HG02798 (cell line): ENCODE data around the gene CYP27B1.
A peak's percentile ranks its signal among the peaks of the same experiment; 100 is the strongest.

Source experiments
- ATAC-seq: cut with Tn5 transposase; IDR thresholded peaks from one replicate; pipeline ENCODE4 v1.9.1; 2021; ENCODE audit warnings: mild to moderate bottlenecking; ENCODE audit not compliant: unreplicated experiment, poor library complexity

CYP27B1 gene

GRCh38 chr12:57769594-57769993 is 2.7 kb upstream of the CYP27B1 start:
- no peak for ATAC-seq

GRCh38 chr12:57767876-57768275 is 998 bp upstream of the CYP27B1 start:
- ATAC-seq: no peak

GRCh38 chr12:57767305-57767698 is 424 bp upstream of the CYP27B1 start:
- ATAC-seq: no peak

- no peak for ATAC-seq
Measured at GRCh38 chr12:57765698-57766463, 997 bp downstream of the CYP27B1 start.

GRCh38 chr12:57765003-57765697 is 1.7 kb downstream of the CYP27B1 start:
- peak; percentile 72 for ATAC-seq

- peak; percentile 8 for ATAC-seq
Measured at GRCh38 chr12:57764662-57765002, 2.2 kb downstream of the CYP27B1 start.

- no peak for ATAC-seq
Measured at GRCh38 chr12:57763881-57764661, 2.8 kb downstream of the CYP27B1 start.

- ATAC-seq: no peak
Measured at GRCh38 chr12:57762463-57762862, 4.4 kb downstream of the CYP27B1 start.

GRCh38 chr12:57761391-57761998 is 5.4 kb downstream of the CYP27B1 start:
- no peak for ATAC-seq

GRCh38 chr12:57760347-57760982 is 6.4 kb downstream of the CYP27B1 start:
- no peak for ATAC-seq

- ATAC-seq: no peak
Measured at GRCh38 chr12:57759360-57759980, 7.4 kb downstream of the CYP27B1 start.

GRCh38 chr12:57758552-57759359 is 8.1 kb downstream of the CYP27B1 start:
- no peak for ATAC-seq

- no peak for ATAC-seq
Measured at GRCh38 chr12:57757771-57758170, 9.1 kb downstream of the CYP27B1 start.

- peak; percentile 19 for ATAC-seq
Measured at GRCh38 chr12:57756406-57757341, 10.2 kb downstream of the CYP27B1 start.

- ATAC-seq: no peak
Measured at GRCh38 chr12:57755454-57756372, 11.2 kb downstream of the CYP27B1 start.

GRCh38 chr12:57755194-57755453 is 11.8 kb downstream of the CYP27B1 start:
- no peak for ATAC-seq
